Muscle layer of duodenum (tissue), 2 donors: ENCODE data around the gene INSRR.

Source experiments
- H3K27ac ChIP-seq: one replicate; pipeline ENCODE4 v1.7.0; 2013; ENCODE audit warnings: mild to moderate bottlenecking, low read length
- H3K27me3 ChIP-seq: one replicate; pipeline ENCODE4 v1.7.0; 2013; ENCODE audit warnings: low read depth, mild to moderate bottlenecking, control low read depth, low read length
- H3K36me3 ChIP-seq, 2 donors: one replicate each; pipeline ENCODE4 v1.7.0; 2013; ENCODE audit warnings: low read length in 2 of 2, control low read depth in 1 of 2, mild to moderate bottlenecking in 1 of 2; ENCODE audit not compliant: insufficient read depth in 2 of 2, control insufficient read depth in 1 of 2
- H3K4me1 ChIP-seq, 2 donors: one replicate each; pipeline ENCODE4 v1.7.0; 2013; ENCODE audit warnings: low read length in 2 of 2, mild to moderate bottlenecking in 2 of 2, control low read depth in 1 of 2, moderate library complexity in 1 of 2; ENCODE audit not compliant: insufficient read depth in 2 of 2, control insufficient read depth in 1 of 2
- H3K4me3 ChIP-seq, 2 donors: one replicate each; pipeline ENCODE4 v1.7.0; 2013; ENCODE audit warnings: low read length in 2 of 2, low read depth in 1 of 2, mild to moderate bottlenecking in 1 of 2
- H3K9me3 ChIP-seq, 2 donors: one replicate each; pipeline ENCODE4 v1.7.0; 2013; ENCODE audit warnings: low read length in 2 of 2, control low read depth in 1 of 2, mild to moderate bottlenecking in 1 of 2; ENCODE audit not compliant: control insufficient read depth in 1 of 2
- donor health status: healthy.

Gene INSRR

GRCh38 chr1:156858959-156859522, at the start of gene INSRR:
Gene INSRR (minus strand): TSS chr1:156859117. CDS start chr1:156858621, 496 bp downstream.
- H3K27me3 ChIP-seq: peaks cover 59% of the 10 kb centered on the region
- no peaks in the 10 kb centered on the region for H3K9me3 ChIP-seq
- H3K4me3 ChIP-seq: peak within 1 kb of the TSS; percentile 53 to 56
- peaks cover 4 to 29% of the 10 kb centered on the region in 2 donors for H3K4me1 ChIP-seq
- no peak within 1 kb of the TSS for H3K27ac ChIP-seq
- H3K36me3 ChIP-seq: no peaks in the 10 kb centered on the region

- H3K27me3 ChIP-seq: no peaks in the 10 kb centered on the region
Measured at GRCh38 chr1:156908541-156908940, 49.6 kb upstream of the INSRR start.

GRCh38 chr1:156906206-156906906, 47.4 kb upstream of the INSRR start:
- peaks cover 0 to 6% of the 10 kb centered on the region in 2 donors for H3K4me1 ChIP-seq
- H3K27ac ChIP-seq: no peak overlapping the region
- peaks cover 0 to 6% of the 10 kb centered on the region in 2 donors for H3K36me3 ChIP-seq
- no peak overlapping the region for H3K4me3 ChIP-seq
- no peaks in the 10 kb centered on the region for H3K9me3 ChIP-seq
- no peaks in the 10 kb centered on the region for H3K27me3 ChIP-seq

More at GRCh38 chr1:156908541-156908940, 49.6 kb upstream of the INSRR start:
- no peaks in the 10 kb centered on the region for H3K9me3 ChIP-seq
- H3K27ac ChIP-seq: no peak overlapping the region
- H3K4me3 ChIP-seq: no peak overlapping the region
- peaks cover 0 to 6% of the 10 kb centered on the region in 2 donors for H3K36me3 ChIP-seq
- H3K4me1 ChIP-seq: peaks cover 0 to 6% of the 10 kb centered on the region in 2 donors

- peaks cover 0 to 6% of the 10 kb centered on the region in 2 donors for H3K4me1 ChIP-seq
- peaks cover 0 to 6% of the 10 kb centered on the region in 2 donors for H3K36me3 ChIP-seq
- no peak overlapping the region for H3K4me3 ChIP-seq
- H3K27ac ChIP-seq: no peak overlapping the region
- H3K9me3 ChIP-seq: no peaks in the 10 kb centered on the region
- no peaks in the 10 kb centered on the region for H3K27me3 ChIP-seq
Measured at GRCh38 chr1:156905651-156906050, 46.7 kb upstream of the INSRR start.

GRCh38 chr1:156905176-156905575, 46.3 kb upstream of the INSRR start:
- Histone ChIP-seq H3K27ac (no peak overlapping the region), H3K4me3 (no peak overlapping the region), H3K4me1 (peaks cover 0 to 6% of the 10 kb centered on the region in 2 donors), H3K27me3 (no peaks in the 10 kb centered on the region), H3K9me3 (no peaks in the 10 kb centered on the region), H3K36me3 (peaks cover 0 to 6% of the 10 kb centered on the region in 2 donors)

- H3K4me3 ChIP-seq: no peak overlapping the region
- no peak overlapping the region for H3K27ac ChIP-seq
- no peaks in the 10 kb centered on the region for H3K27me3 ChIP-seq
- no peaks in the 10 kb centered on the region for H3K9me3 ChIP-seq
- peaks cover 0 to 6% of the 10 kb centered on the region in 2 donors for H3K4me1 ChIP-seq
- peaks cover 0 to 6% of the 10 kb centered on the region in 2 donors for H3K36me3 ChIP-seq
Measured at GRCh38 chr1:156904187-156904959, 45.5 kb upstream of the INSRR start.

GRCh38 chr1:156903328-156904091, 44.6 kb upstream of the INSRR start:
- peaks cover 0 to 6% of the 10 kb centered on the region in 2 donors for H3K36me3 ChIP-seq
- no peaks in the 10 kb centered on the region for H3K27me3 ChIP-seq
- peaks cover 0 to 6% of the 10 kb centered on the region in 2 donors for H3K4me1 ChIP-seq
- H3K9me3 ChIP-seq: no peaks in the 10 kb centered on the region
- no peak overlapping the region for H3K4me3 ChIP-seq
- no peak overlapping the region for H3K27ac ChIP-seq

GRCh38 chr1:156901966-156902915, 43.3 kb upstream of the INSRR start:
- Histone ChIP-seq H3K4me3 (no peak overlapping the region), H3K27me3 (no peaks in the 10 kb centered on the region), H3K4me1 (peaks cover 0 to 5% of the 10 kb centered on the region in 2 donors), H3K9me3 (no peaks in the 10 kb centered on the region), H3K27ac (no peak overlapping the region), H3K36me3 (peaks cover 0 to 6% of the 10 kb centered on the region in 2 donors)

GRCh38 chr1:156901590-156901900, 42.6 kb upstream of the INSRR start:
- Histone ChIP-seq H3K9me3 (no peaks in the 10 kb centered on the region), H3K4me3 (no peak overlapping the region), H3K36me3 (peaks cover 0 to 3% of the 10 kb centered on the region in 2 donors), H3K27ac (no peak overlapping the region), H3K27me3 (no peaks in the 10 kb centered on the region), H3K4me1 (peaks cover 0 to 8% of the 10 kb centered on the region in 2 donors)

GRCh38 chr1:156900896-156901589, 42.1 kb upstream of the INSRR start:
- Histone ChIP-seq H3K27me3 (no peaks in the 10 kb centered on the region), H3K36me3 (no peaks in the 10 kb centered on the region), H3K9me3 (no peaks in the 10 kb centered on the region), H3K4me3 (no peak overlapping the region), H3K4me1 (peaks cover 0 to 11% of the 10 kb centered on the region in 2 donors), H3K27ac (no peak overlapping the region)
